Neural cell (in vitro differentiated cells): ENCODE data around the gene SERINC5.

ENCODE experiments used
- CTCF ChIP-seq: fragments of 450-650 bp; IDR thresholded peaks from 2 replicates; pipeline ENCODE4 v1.5.1; 2014; ENCODE audit warnings: antibody characterized with exemption, mild to moderate bottlenecking, moderate library complexity; ENCODE audit not compliant: poor library complexity, severe bottlenecking
- EP300 ChIP-seq: fragments of 450-650 bp; conservative IDR thresholded peaks from 2 replicates; pipeline ENCODE4 v1.6.1; 2014; ENCODE audit warnings: antibody characterized with exemption, mild to moderate bottlenecking, moderate library complexity; ENCODE audit not compliant: poor library complexity, severe bottlenecking

- TF ChIP-seq EP300 (no peak), CTCF (no peak)
These were observed at the start of gene SERINC5 for GRCh38 chr5:80255811-80256712.
